ENCODE results near the gene ARNT2.

GRCh38 chr15:80482696-80483095, 78.5 kb downstream of the ARNT2 start:
- no peak for TF ChIP-seq CTCF (IDR thresholded peaks at IDR 0.05; ENCODE audit: low read length)
- no peak for TF ChIP-seq EZH2phosphoT487 (IDR thresholded peaks at IDR 0.05; ENCODE audit: low read length)
